GM12878 (cell line): ENCODE data around the gene B3GNT4. TPM values are rescaled to one million over a fixed set of nuclear protein-coding genes. Genes with fewer than 3 reads are reported as not detected.

Experiments
- ATAC-seq: fragments of 200-7000 bp; cut with Tn5 transposase; 3 replicates; pipeline ENCODE4 v1.9.1; 2020; ENCODE audit warnings: mild to moderate bottlenecking, moderate library complexity
- Bru-seq: library from RNA; stranded (reverse); fragments of 400-500 nt; gene quantifications from one replicate; lab custom pipeline; 2021; lab: Mats Ljungman, UMichigan
- BruChase-seq, 2 experiments: library from RNA; stranded (reverse); fragments of 400-500 nt; gene quantifications; one replicate each; lab custom pipeline; 2021; lab: Mats Ljungman, UMichigan
- BruUV-seq: library from RNA; stranded (reverse); fragments of 400-500 nt; replicated peaks from 2 replicates; lab custom pipeline; 2021; lab: Mats Ljungman, UMichigan
- CTCF ChIA-PET: fragments of 300-600 bp; sonication (Branson Sonifier 250); formaldehyde crosslinking; extraction: SDS; loops from one replicate; lab custom pipeline; 2021; ENCODE audit warnings: inconsistent platforms; lab: Yijun Ruan, JAX
- POLR2A ChIA-PET: fragments of 350-600 bp; formaldehyde crosslinking; extraction: SDS; loops from one replicate; lab custom pipeline; 2021; ENCODE audit warnings: inconsistent platforms; lab: Charles Lee
- RAD21 ChIA-PET: fragments of 300-600 bp; sonication (Branson Sonifier 250); formaldehyde crosslinking; loops from one replicate; lab custom pipeline; 2023; ENCODE audit warnings: antibody characterized with exemption; ENCODE audit not compliant: unreplicated experiment; lab: Charles Lee
- SMC1A ChIA-PET: fragments of 300-600 bp; sonication (Branson Sonifier 250); formaldehyde crosslinking; loops from one replicate; lab custom pipeline; 2023; ENCODE audit not compliant: unreplicated experiment, uncharacterized antibody; lab: Charles Lee
- DNase-seq: peaks from one replicate; pipeline ENCODE4 v3.0.0-alpha.2; 2011; ENCODE audit warnings: low read depth, low spot score
- FAIRE-seq: peaks from 3 replicates; lab custom pipeline; 2011; peaks lifted over from hg19 to GRCh38; lab: Jason Lieb, UNC
- H2AFZ ChIP-seq: 2 replicates; pipeline ENCODE4 v1.6.0; 2011; ENCODE audit warnings: low read depth, low read length, control low read depth; ENCODE audit not compliant: control insufficient read depth
- H3K27ac ChIP-seq: 2 replicates; pipeline ENCODE4 v1.5.1; 2011; ENCODE audit warnings: control low read depth; ENCODE audit not compliant: control insufficient read depth, insufficient read depth
- H3K27me3 ChIP-seq, 2 experiments: replicated peaks in 1 of 2; 2 replicates each; pipeline versions ENCODE4 v1.6.0 to v1.6.1; 2011; ENCODE audit warnings: low read length in 1 of 2; ENCODE audit not compliant: control insufficient read depth in 2 of 2, insufficient read depth in 2 of 2
- H3K36me3 ChIP-seq, 2 experiments: 2 replicates each; pipeline ENCODE4 v1.5.1; 2011; ENCODE audit warnings: low read length in 1 of 2; ENCODE audit not compliant: control insufficient read depth in 2 of 2, insufficient read depth in 2 of 2
- H3K4me1 ChIP-seq: 2 replicates; pipeline ENCODE4 v1.6.1; 2011; ENCODE audit warnings: mild to moderate bottlenecking, low read length, moderate library complexity, mixed read lengths; ENCODE audit not compliant: control insufficient read depth, insufficient read depth
- H3K4me2 ChIP-seq: 2 replicates; pipeline ENCODE4 v1.6.0; 2011; ENCODE audit warnings: control low read depth; ENCODE audit not compliant: control insufficient read depth, insufficient read depth
- H3K4me3 ChIP-seq: fragments of 200-600 bp; sonication (generic); 2 replicates; pipeline ENCODE4 v1.5.1; 2016
- H3K79me2 ChIP-seq: 2 replicates; pipeline ENCODE4 v1.6.0; 2011; ENCODE audit warnings: low read length; ENCODE audit not compliant: control insufficient read depth, insufficient read depth
- H3K9ac ChIP-seq: 2 replicates; pipeline ENCODE4 v1.8.0; 2011; ENCODE audit warnings: low read length, control low read depth, mixed read lengths; ENCODE audit not compliant: control insufficient read depth, insufficient read depth
- H3K9me3 ChIP-seq: replicated peaks from 3 replicates; pipeline ENCODE4 v1.5.1; 2011; ENCODE audit warnings: mild to moderate bottlenecking, low read length; ENCODE audit not compliant: control insufficient read depth, insufficient read depth
- H4K20me1 ChIP-seq: 2 replicates; pipeline ENCODE4 v1.6.0; 2011; ENCODE audit not compliant: control insufficient read depth, insufficient read depth
- BACH1 ChIP-seq: fragments of 450-650 bp; IDR thresholded peaks from 2 replicates; pipeline ENCODE4 v1.6.1; 2017; ENCODE audit warnings: mild to moderate bottlenecking, borderline replicate concordance
- BHLHE40 ChIP-seq, 2 experiments: fragments of 450-650 bp in 1 of 2; IDR thresholded peaks; 2 replicates each; pipeline ENCODE4 v1.6.1; 2011 to 2017; ENCODE audit warnings: low read depth in 2 of 2, borderline replicate concordance in 1 of 2, improper control_type of control experiment in 1 of 2, low read length in 1 of 2, mild to moderate bottlenecking in 1 of 2
- EED ChIP-seq: sonication (generic); IDR thresholded peaks from 2 replicates; pipeline ENCODE4 v1.6.1; 2016; ENCODE audit warnings: antibody characterized with exemption, low read depth
- EGR1 ChIP-seq, 2 experiments: IDR thresholded peaks; 1 replicate in 1 of 2; 2 replicates in 1 of 2; pipeline ENCODE4 v1.6.1; 2011 to 2012; ENCODE audit warnings: low read depth in 2 of 2, low read length in 2 of 2, borderline replicate concordance in 1 of 2, mild to moderate bottlenecking in 1 of 2, moderate library complexity in 1 of 2
- EZH2 ChIP-seq: IDR thresholded peaks from 2 replicates; pipeline ENCODE4 v1.6.1; 2012; ENCODE audit warnings: low read depth, mild to moderate bottlenecking, control low read depth, inconsistent platforms, low read length, borderline replicate concordance; ENCODE audit not compliant: control insufficient read depth
- PAX5 ChIP-seq: IDR thresholded peaks from 2 replicates; pipeline ENCODE4 v1.6.1; 2011; ENCODE audit warnings: low read depth, low read length, borderline replicate concordance
- TARDBP ChIP-seq: IDR thresholded peaks from 2 replicates; pipeline ENCODE4 v1.6.1; 2016; ENCODE audit warnings: borderline replicate concordance
- WGBS: methylation state at CpG from one replicate; pipeline ENCODE4 v1.1.6; 2016; ENCODE audit warnings: low lambda C conversion rate; ENCODE audit not compliant: insufficient replicate concordance, insufficient coverage; ENCODE audit errors: missing lambda C conversion rate; 5-methylcytosine and 5-hydroxymethylcytosine counted together
- in situ Hi-C: fragments of 300-500 bp; cut with MboI; formaldehyde crosslinking; loops from 9 replicates; pipeline ENCODE4 v1.14.3; 2018; ENCODE audit warnings: mixed read lengths
- intact Hi-C: fragments of 100-400 bp; cut with micrococcal nuclease; formaldehyde crosslinking; loops from one replicate; pipeline ENCODE4 v1.14.2; 2022; ENCODE audit not compliant: unreplicated experiment
- long read RNA-seq, 2 experiments: library from polyadenylated mRNA; unstranded; transcript quantifications; one replicate each; pipeline ENCODE4 v2.0.0, GENCODE V29; 2019 to 2020
- polyA minus RNA-seq, 3 experiments: library from RNA; depleted of rRNA, polyadenylated mRNA; stranded (reverse); fragments of >200 nt; gene quantifications; 2 replicates each; pipeline ENCODE4 v1.2.3, GENCODE V29; 2011
- polyA plus RNA-seq, 11 experiments: library from polyadenylated mRNA; depleted of rRNA in 4 of 11; unstranded in 6 of 11; stranded (reverse) in 5 of 11; fragments of >200 nt; fragmentation: Nextera tagmentation in 4 of 11; fragmentation: Illumina TruSeq in 1 of 11; extraction: Ambion mirVana in 4 of 11; extraction: Trizol in 1 of 11; gene quantifications; 1 replicate in 1 of 11; 2 replicates in 10 of 11; pipeline versions ENCODE4 v1.2.1 to v1.2.3, GENCODE V29; 2011 to 2016; ENCODE audit warnings: inconsistent platforms in 2 of 11, missing spikeins in 2 of 11, low read depth in 1 of 11
- total RNA-seq, 4 experiments: library from RNA; depleted of rRNA in 3 of 4; stranded (reverse); fragments of >200 nt in 3 of 4; fragmentation: Illumina TruSeq in 1 of 4; extraction: Trizol in 1 of 4; gene quantifications; 2 replicates each; pipeline versions ENCODE4 v1.2.1 to v1.2.3, GENCODE V29; 2013 to 2021
- TF ChIP-seq, protein P1 (sequence below): fragments of 450-650 bp; conservative IDR thresholded peaks from 2 replicates; pipeline ENCODE4 v1.6.1; 2017; ENCODE audit warnings: mild to moderate bottlenecking, moderate library complexity

The B3GNT4 gene
- 0.13 TPM in 1 of 2 replicates, not detected in the other for total RNA-seq (2013; cell fraction: nucleolus; rRNA removed)
- not detected in 2 replicates for total RNA-seq (2014; rRNA removed)
- not detected in 2 replicates for total RNA-seq (2014; rRNA removed; fragmentation: Illumina TruSeq; extraction: Trizol)
- not detected in 2 replicates for total RNA-seq (2021)
- 0.41 TPM for polyA plus RNA-seq (2011; ENCODE audit: low read depth)
- polyA plus RNA-seq (2011; rRNA removed): not detected in 2 replicates
- 0.02 and 0.03 TPM in 2 replicates for polyA plus RNA-seq (2011; cell fraction: cytosol; rRNA removed)
- 0.06 and 0.18 TPM in 2 replicates for polyA plus RNA-seq (2011; cell fraction: nucleus; rRNA removed)
- polyA plus RNA-seq (2012): 0.50 and 0.88 TPM in 2 replicates
- polyA plus RNA-seq (2014; fragmentation: Illumina TruSeq; extraction: Trizol): not detected in 2 replicates
- polyA plus RNA-seq (2014; fragmentation: Nextera tagmentation; extraction: Ambion mirVana): under 1 TPM in 1 of 2 experiments, not detected in 1; 0.04 TPM
- polyA plus RNA-seq (2014; rRNA removed): not detected in 2 replicates
- polyA plus RNA-seq (2016; fragmentation: Nextera tagmentation; extraction: Ambion mirVana): under 1 TPM; 0.88 to 0.95 TPM
- polyA minus RNA-seq (2011; rRNA and poly(A)+ RNA removed): not detected in 2 replicates
- polyA minus RNA-seq (2011; cell fraction: cytosol; rRNA and poly(A)+ RNA removed): not detected in 2 replicates
- polyA minus RNA-seq (2011; cell fraction: nucleus; rRNA and poly(A)+ RNA removed): 0.36 TPM in 1 of 2 replicates, not detected in the other
- Bru-seq, nascent RNA: percentile 11 among the genes with signal in this experiment
- percentile 8 among the genes with signal in this experiment for BruChase-seq, experiment 1, labeled RNA remaining after a 6-hour chase
- BruChase-seq, experiment 2, labeled RNA remaining after a 2-hour chase: percentile 12 among the genes with signal in this experiment
- long read RNA-seq, experiment 1: 0 reads
- long read RNA-seq, experiment 2: 0 reads

DNA sequence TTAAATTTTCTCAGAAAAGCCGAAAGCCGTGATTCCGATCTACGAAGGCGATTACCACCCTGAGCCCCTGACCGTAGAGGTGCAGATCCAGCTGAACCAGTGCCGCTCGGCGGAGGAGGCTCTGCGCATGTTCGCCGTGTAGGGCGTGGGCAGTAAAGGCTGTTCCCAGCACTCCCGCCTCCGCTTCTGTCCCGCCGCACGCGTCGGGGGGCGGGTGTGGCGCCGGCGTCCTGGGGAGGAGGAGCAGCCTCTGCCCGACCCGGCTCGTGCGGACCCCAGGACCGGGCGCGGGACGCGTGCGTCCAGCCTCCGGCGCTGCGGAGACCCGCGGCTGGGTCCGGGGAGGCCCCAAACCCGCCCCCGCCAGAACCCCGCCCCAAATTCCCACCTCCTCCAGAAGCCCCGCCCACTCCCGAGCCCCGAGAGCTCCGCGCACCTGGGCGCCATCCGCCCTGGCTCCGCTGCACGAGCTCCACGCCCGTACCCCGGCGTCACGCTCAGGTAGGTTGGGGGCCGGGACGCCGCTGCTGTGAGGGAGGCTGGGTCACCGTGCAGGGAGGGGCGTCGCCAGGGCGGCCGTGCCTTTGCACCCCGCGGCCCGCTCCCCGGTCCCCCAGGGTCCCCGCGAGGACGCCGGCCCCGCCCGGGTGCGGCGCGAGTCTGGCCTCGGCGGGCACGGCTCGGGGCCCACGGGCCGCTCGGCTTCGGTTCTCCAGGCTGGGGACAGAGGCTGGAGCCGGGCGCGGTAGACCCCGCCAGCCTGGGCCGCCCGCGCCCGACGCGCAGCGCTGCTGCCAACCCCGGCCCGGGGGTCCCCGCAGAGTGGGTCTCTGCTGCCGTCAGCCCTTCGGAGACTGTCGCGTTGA lies at the start of gene B3GNT4:
Gene B3GNT4, plus strand, starts transcription at position 409 of the 866 bp plus-strand sequence. CDS start 910 bp downstream, outside the sequence.
- ChIA-PET POLR2A (no interaction called here), SMC1A (interaction anchor here (0.6 kb wide), 1 partner anchor 21 kb away, joined by 3 read pairs; no protein-coding TSS in a partner anchor), CTCF (no interaction called here), RAD21 (interaction anchor here (0.6 kb wide), 1 partner anchor 14 kb away, joined by 3 read pairs; no protein-coding TSS in a partner anchor)
- Histone ChIP-seq H3K79me2 (no peaks in the 10 kb centered on the region), H3K4me3 (peak within 1 kb of the TSS; percentile 41; the same call in 1 of the 2 replicates), H3K4me1 (no peaks in the 10 kb centered on the region), H2AFZ (peak within 1 kb of the TSS; percentile 73), H3K9ac (no peak within 1 kb of the TSS), H3K4me2 (peak within 1 kb of the TSS; percentile 79), H3K9me3 (no peaks in the 10 kb centered on the region; the same call in 2 of the 3 replicates), H3K27me3 (peaks cover 0 to 5% of the 10 kb centered on the region in 2 experiments; a peak in 3 of 4 replicates), H3K27ac (no peak within 1 kb of the TSS), H3K36me3 (peaks cover 6 to 11% of the 10 kb centered on the region in 2 experiments; a peak in 3 of 4 replicates), H4K20me1 (no peaks in the 10 kb centered on the region; the same call in 1 of the 2 replicates)
- no peak for FAIRE-seq
- WGBS: 7% methylated on average over 50 of the region's 104 CpGs
- no TSS peak for BruUV-seq
- TF ChIP-seq EZH2 (peak; percentile 49; the same call in 1 of the 2 replicates), EGR1 (IDR thresholded peaks at IDR 0.05; ENCODE audit: borderline replicate concordance in 1 of 2, low read depth in 2 of 2, low read length in 2 of 2) (peak in 1 of 2 experiments; percentile 73; a peak in 2 of 3 replicates), EED (no peak), BACH1 (peak; percentile 9; the same call in 1 of the 2 replicates), PAX5 (peak; percentile 59; the same call in 1 of the 2 replicates), TARDBP (no peak), BHLHE40 (IDR thresholded peaks at IDR 0.05; ENCODE audit: borderline replicate concordance in 1 of 2, low read depth in 2 of 2, low read length in 1 of 2) (peak in 1 of 2 experiments; percentile 54; a peak in 2 of 4 replicates)
- TF ChIP-seq, protein P1, sequence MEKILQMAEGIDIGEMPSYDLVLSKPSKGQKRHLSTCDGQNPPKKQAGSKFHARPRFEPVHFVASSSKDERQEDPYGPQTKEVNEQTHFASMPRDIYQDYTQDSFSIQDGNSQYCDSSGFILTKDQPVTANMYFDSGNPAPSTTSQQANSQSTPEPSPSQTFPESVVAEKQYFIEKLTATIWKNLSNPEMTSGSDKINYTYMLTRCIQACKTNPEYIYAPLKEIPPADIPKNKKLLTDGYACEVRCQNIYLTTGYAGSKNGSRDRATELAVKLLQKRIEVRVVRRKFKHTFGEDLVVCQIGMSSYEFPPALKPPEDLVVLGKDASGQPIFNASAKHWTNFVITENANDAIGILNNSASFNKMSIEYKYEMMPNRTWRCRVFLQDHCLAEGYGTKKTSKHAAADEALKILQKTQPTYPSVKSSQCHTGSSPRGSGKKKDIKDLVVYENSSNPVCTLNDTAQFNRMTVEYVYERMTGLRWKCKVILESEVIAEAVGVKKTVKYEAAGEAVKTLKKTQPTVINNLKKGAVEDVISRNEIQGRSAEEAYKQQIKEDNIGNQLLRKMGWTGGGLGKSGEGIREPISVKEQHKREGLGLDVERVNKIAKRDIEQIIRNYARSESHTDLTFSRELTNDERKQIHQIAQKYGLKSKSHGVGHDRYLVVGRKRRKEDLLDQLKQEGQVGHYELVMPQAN: no peak
- in situ Hi-C loops: no loop called here
- intact Hi-C loops: no loop called here
- no peak for DNase-seq
- ATAC-seq: peak; percentile 59
